Mesenchymal stem cell (in vitro differentiated cells and primary cell): Measurements from ENCODE around the gene URB1.

Source experiments
- DNase-seq: peaks from one replicate; pipeline ENCODE4 v3.0.0-alpha.2; 2013
- H2AFZ ChIP-seq: one replicate; pipeline ENCODE4 v1.6.1; 2013; ENCODE audit warnings: low read depth, mild to moderate bottlenecking, control low read depth, inconsistent platforms, low read length, moderate library complexity
- H2AK5ac ChIP-seq: 2 replicates; pipeline ENCODE4 v1.6.1; 2013; ENCODE audit warnings: low read length, moderate library complexity, mild to moderate bottlenecking, inconsistent platforms; ENCODE audit not compliant: severe bottlenecking
- H2BK120ac ChIP-seq: one replicate; pipeline ENCODE4 v1.6.1; 2013; ENCODE audit warnings: low read depth, mild to moderate bottlenecking, inconsistent platforms, low read length, moderate library complexity
- H2BK12ac ChIP-seq, 2 experiments: one replicate each; pipeline ENCODE4 v1.6.1; 2013; ENCODE audit warnings: inconsistent platforms in 2 of 2, low read length in 2 of 2, mild to moderate bottlenecking in 2 of 2, moderate library complexity in 2 of 2, control low read depth in 1 of 2
- H2BK15ac ChIP-seq: one replicate; pipeline ENCODE4 v1.6.1; 2013; ENCODE audit warnings: mild to moderate bottlenecking, low read depth, inconsistent platforms; ENCODE audit not compliant: poor library complexity, severe bottlenecking
- H2BK5ac ChIP-seq: 2 replicates; pipeline ENCODE4 v1.6.1; 2013; ENCODE audit warnings: low read depth, mild to moderate bottlenecking, low read length, control low read depth, inconsistent platforms; ENCODE audit not compliant: poor library complexity, severe bottlenecking
- H3K14ac ChIP-seq, 2 experiments: one replicate each; pipeline ENCODE4 v1.6.1; 2013; ENCODE audit warnings: inconsistent platforms in 2 of 2, low read length in 2 of 2, control low read depth in 1 of 2, mild to moderate bottlenecking in 1 of 2, moderate library complexity in 1 of 2
- H3K18ac ChIP-seq, 2 experiments: one replicate each; pipeline ENCODE4 v1.6.1; 2013; ENCODE audit warnings: inconsistent platforms in 2 of 2, low read length in 2 of 2, control low read depth in 1 of 2, low read depth in 1 of 2, mild to moderate bottlenecking in 1 of 2
- H3K23ac ChIP-seq, 2 experiments: one replicate each; pipeline ENCODE4 v1.6.1; 2013; ENCODE audit warnings: inconsistent platforms in 2 of 2, low read length in 2 of 2, mild to moderate bottlenecking in 2 of 2, moderate library complexity in 2 of 2, control low read depth in 1 of 2
- H3K27ac ChIP-seq: 2 replicates; pipeline ENCODE4 v1.5.1; 2013; ENCODE audit warnings: mild to moderate bottlenecking, moderate library complexity, low read length, control low read depth, inconsistent platforms; ENCODE audit not compliant: poor library complexity, severe bottlenecking
- H3K27me3 ChIP-seq, 2 experiments: 2 replicates each; pipeline versions ENCODE4 v1.6.1 to v1.7.0; 2013; ENCODE audit warnings: low read length in 2 of 2, mild to moderate bottlenecking in 2 of 2, moderate library complexity in 2 of 2, control low read depth in 1 of 2, inconsistent platforms in 1 of 2; ENCODE audit not compliant: control insufficient read depth in 1 of 2, insufficient read depth in 1 of 2
- H3K36me3 ChIP-seq, 2 experiments: 2 replicates each; pipeline versions ENCODE4 v1.6.1 to v1.7.0; 2013; ENCODE audit warnings: low read length in 2 of 2, control low read depth in 1 of 2, inconsistent platforms in 1 of 2, low read depth in 1 of 2, mild to moderate bottlenecking in 1 of 2; ENCODE audit not compliant: insufficient read depth in 2 of 2, control insufficient read depth in 1 of 2
- H3K4ac ChIP-seq, 2 experiments: one replicate each; pipeline ENCODE4 v1.6.1; 2013; ENCODE audit warnings: inconsistent platforms in 2 of 2, low read length in 2 of 2, mild to moderate bottlenecking in 2 of 2, moderate library complexity in 2 of 2, control low read depth in 1 of 2, low read depth in 1 of 2
- H3K4me1 ChIP-seq: 2 replicates; pipeline ENCODE4 v1.6.1; 2013; ENCODE audit warnings: low read depth, low read length, control low read depth; ENCODE audit not compliant: control insufficient read depth, insufficient read depth
- H3K4me2 ChIP-seq: 2 replicates; pipeline ENCODE4 v1.6.1; 2013; ENCODE audit warnings: low read length, mild to moderate bottlenecking, inconsistent platforms; ENCODE audit not compliant: poor library complexity, severe bottlenecking
- H3K4me3 ChIP-seq, 2 experiments: 2 replicates each; pipeline versions ENCODE4 v1.5.1 to v1.7.0; 2013; ENCODE audit warnings: low read length in 2 of 2, mild to moderate bottlenecking in 2 of 2, control low read depth in 1 of 2, low read depth in 1 of 2; ENCODE audit not compliant: insufficient read depth in 1 of 2
- H3K79me1 ChIP-seq: replicated peaks from 2 replicates; pipeline ENCODE4 v1.6.1; 2013; ENCODE audit warnings: mild to moderate bottlenecking, control low read depth, low read length, inconsistent platforms; ENCODE audit not compliant: poor library complexity, severe bottlenecking
- H3K9ac ChIP-seq: 2 replicates; pipeline ENCODE4 v1.7.0; 2013; ENCODE audit warnings: mild to moderate bottlenecking, low read length, moderate library complexity
- H3K9me3 ChIP-seq: 2 replicates; pipeline ENCODE4 v1.7.0; 2013; ENCODE audit warnings: mild to moderate bottlenecking, low read length; ENCODE audit not compliant: control insufficient read depth
- H4K8ac ChIP-seq: one replicate; pipeline ENCODE4 v1.6.1; 2013; ENCODE audit warnings: inconsistent platforms, mild to moderate bottlenecking, low read length, moderate library complexity
- H4K91ac ChIP-seq: one replicate; pipeline ENCODE4 v1.6.1; 2013; ENCODE audit warnings: mild to moderate bottlenecking, low read length, inconsistent platforms
- WGBS: methylation state at CpG from one replicate; pipeline ENCODE4 v1.1.7; 2013; ENCODE audit warnings: mixed read lengths; 5-methylcytosine and 5-hydroxymethylcytosine counted together

Gene URB1

DNA sequence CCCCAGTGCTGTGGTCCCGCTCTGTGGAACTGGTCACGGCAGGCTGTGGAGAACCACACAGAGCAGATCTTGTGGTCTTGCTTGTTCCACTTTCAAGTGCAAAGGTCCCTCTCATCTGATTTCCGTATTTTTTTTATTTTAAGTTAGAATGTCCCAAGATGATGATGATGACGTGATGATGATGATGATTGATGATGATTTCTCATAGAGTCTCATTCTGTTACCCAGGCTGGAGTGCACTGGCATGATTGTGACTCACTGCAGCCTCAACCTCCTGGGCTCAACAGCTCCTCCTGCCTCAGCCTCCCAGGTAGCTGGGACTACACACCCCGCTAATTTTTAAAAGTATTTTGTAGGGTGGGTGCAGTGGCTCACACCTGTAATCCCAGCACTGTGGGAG lies 31.9 kb upstream of the URB1 start:
- H3K4ac ChIP-seq = no peak overlapping the region
- H4K91ac ChIP-seq = no peak overlapping the region
- H3K79me1 ChIP-seq = no peaks in the 10 kb centered on the region
- H3K4me1 ChIP-seq = no peaks in the 10 kb centered on the region
- H2BK5ac ChIP-seq = no peak overlapping the region
- no peak overlapping the region for H4K8ac ChIP-seq
- no peak overlapping the region for H3K4me3 ChIP-seq
- no peak overlapping the region for H2BK15ac ChIP-seq
- H3K18ac ChIP-seq = no peak overlapping the region
- WGBS = 91% methylated on average over 4 of the region's 5 CpGs
- H3K27ac ChIP-seq = no peak overlapping the region
- H3K9me3 ChIP-seq = peaks cover 11% of the 10 kb centered on the region
- H3K36me3 ChIP-seq = no peaks in the 10 kb centered on the region
- H3K27me3 ChIP-seq = peaks cover 0 to 9% of the 10 kb centered on the region in 2 experiments
- H3K4me2 ChIP-seq = no peak overlapping the region
- no peak overlapping the region for H2BK12ac ChIP-seq
- no peak overlapping the region for H2BK120ac ChIP-seq
- H3K9ac ChIP-seq = no peak overlapping the region
- no peak overlapping the region for H3K14ac ChIP-seq
- no peak for DNase-seq
- no peak overlapping the region for H2AFZ ChIP-seq
- no peak overlapping the region for H3K23ac ChIP-seq
- H2AK5ac ChIP-seq = no peak overlapping the region

DNA sequence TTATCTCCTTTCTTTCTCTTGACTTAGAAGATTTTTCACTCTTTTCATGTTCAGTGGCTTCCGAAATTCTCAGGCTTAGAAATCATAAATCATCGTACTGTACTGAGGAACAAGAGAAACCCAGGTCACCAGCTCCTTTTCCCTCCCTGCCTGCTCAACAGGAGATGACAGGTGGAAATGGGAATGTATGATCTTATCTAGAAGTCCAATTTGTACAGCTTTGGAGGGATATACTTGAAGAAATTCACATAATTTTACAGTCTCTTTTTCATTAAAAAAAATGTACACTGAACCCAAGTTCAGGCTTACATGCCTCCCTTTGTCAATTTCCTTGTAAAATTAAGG lies 31.4 kb upstream of the URB1 start:
- Histone ChIP-seq H3K14ac (no peak overlapping the region), H2BK120ac (no peak overlapping the region), H2AFZ (no peak overlapping the region), H3K4ac (no peak overlapping the region), H4K8ac (no peak overlapping the region), H4K91ac (no peak overlapping the region), H3K4me3 (no peak overlapping the region), H3K18ac (no peak overlapping the region), H2BK12ac (no peak overlapping the region), H3K23ac (no peak overlapping the region), H3K36me3 (no peaks in the 10 kb centered on the region), H2BK15ac (no peak overlapping the region), H3K4me2 (no peak overlapping the region), H3K9ac (no peak overlapping the region), H2BK5ac (no peak overlapping the region), H3K27ac (no peak overlapping the region), H3K27me3 (peaks cover 0 to 9% of the 10 kb centered on the region in 2 experiments), H2AK5ac (no peak overlapping the region), H3K4me1 (no peaks in the 10 kb centered on the region), H3K79me1 (no peaks in the 10 kb centered on the region), H3K9me3 (peaks cover 11% of the 10 kb centered on the region)
- DNase-seq = no peak
- 49% methylated on average over 2 of the region's 2 CpGs for whole genome bisulfite sequencing

DNA sequence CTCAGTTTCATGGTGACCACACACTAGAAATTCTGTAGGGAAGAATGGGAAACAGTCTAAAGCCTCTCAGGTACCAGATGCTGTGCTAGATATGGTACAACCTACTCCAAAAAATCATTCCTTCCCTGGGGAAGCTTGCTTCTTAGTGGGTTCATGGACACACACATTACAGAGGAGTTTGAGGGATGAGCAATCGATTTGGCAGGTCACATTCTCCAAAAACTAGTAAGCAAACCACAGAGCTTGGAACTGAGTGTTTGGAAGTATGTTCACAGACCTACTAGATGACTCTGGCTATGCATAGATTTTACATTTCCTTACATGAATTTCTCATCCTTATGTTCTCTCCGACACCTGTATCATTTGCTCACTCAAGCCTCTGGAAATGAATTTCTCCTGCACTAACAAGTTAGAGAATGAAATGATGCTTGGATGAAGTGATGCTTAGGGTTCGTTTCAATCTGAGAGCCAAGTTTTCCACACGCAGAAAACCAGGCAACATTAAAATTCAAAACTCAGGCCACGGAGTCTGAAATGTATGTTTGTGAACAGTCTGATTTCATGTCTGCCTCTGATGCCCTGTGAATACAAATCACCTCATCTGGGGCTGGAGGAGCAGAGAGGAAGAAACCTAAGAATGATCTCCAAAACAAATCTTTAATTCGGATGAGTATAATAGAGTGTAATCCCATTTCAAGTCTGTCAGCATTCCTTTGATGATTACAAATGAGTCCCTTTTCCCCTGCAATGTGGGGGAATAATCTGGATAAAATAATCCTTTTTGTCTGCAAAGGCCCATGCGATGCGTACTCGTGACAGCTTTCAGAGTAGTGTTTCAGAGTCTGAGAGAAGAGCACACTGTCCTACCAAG lies 30.7 kb upstream of the URB1 start:
- H2BK120ac ChIP-seq = no peak overlapping the region
- H2AK5ac ChIP-seq = no peak overlapping the region
- no peak overlapping the region for H2BK15ac ChIP-seq
- WGBS = 71% methylated on average over 7 of the region's 9 CpGs
- H3K36me3 ChIP-seq = no peaks in the 10 kb centered on the region
- DNase-seq = no peak
- H3K18ac ChIP-seq = no peak overlapping the region
- no peak overlapping the region for H3K4me2 ChIP-seq
- H3K9me3 ChIP-seq = peaks cover 11% of the 10 kb centered on the region
- H3K4me3 ChIP-seq = peak overlapping the region in 1 of 2 experiments; percentile 36
- H3K14ac ChIP-seq = no peak overlapping the region
- H2BK12ac ChIP-seq = no peak overlapping the region
- no peak overlapping the region for H2BK5ac ChIP-seq
- H3K23ac ChIP-seq = no peak overlapping the region
- no peaks in the 10 kb centered on the region for H3K79me1 ChIP-seq
- H3K9ac ChIP-seq = peak overlapping the region; percentile 42
- no peak overlapping the region for H2AFZ ChIP-seq
- H3K4me1 ChIP-seq = no peaks in the 10 kb centered on the region
- no peak overlapping the region for H4K91ac ChIP-seq
- no peak overlapping the region for H3K4ac ChIP-seq
- H4K8ac ChIP-seq = no peak overlapping the region
- H3K27ac ChIP-seq = no peak overlapping the region
- peaks cover 0 to 9% of the 10 kb centered on the region in 2 experiments for H3K27me3 ChIP-seq

DNA sequence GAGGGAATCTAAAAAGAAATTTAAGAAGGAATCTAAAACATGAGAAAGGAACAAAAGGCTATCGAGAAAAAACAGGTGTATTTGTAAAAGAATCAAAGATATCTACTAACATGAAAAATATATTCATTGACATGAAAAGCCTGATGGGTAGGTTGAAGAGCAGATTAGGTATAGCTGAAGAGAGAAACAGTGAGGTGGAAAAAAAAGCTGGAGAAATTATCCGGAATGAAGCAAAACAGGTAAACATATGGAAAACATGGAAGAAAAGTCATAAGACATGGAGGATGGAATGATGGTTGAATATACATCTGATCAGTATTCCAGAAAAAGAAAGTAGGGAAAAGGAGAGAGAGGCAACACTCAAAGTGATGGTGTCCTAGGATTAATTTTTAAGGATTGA lies 29.3 kb upstream of the URB1 start:
- Histone ChIP-seq H3K9me3 (peaks cover 11% of the 10 kb centered on the region), H2AK5ac (no peak overlapping the region), H4K8ac (no peak overlapping the region), H3K18ac (no peak overlapping the region), H3K4me2 (no peak overlapping the region), H3K23ac (no peak overlapping the region), H2BK15ac (no peak overlapping the region), H3K27me3 (peaks cover 0 to 15% of the 10 kb centered on the region in 2 experiments), H3K9ac (no peak overlapping the region), H3K14ac (no peak overlapping the region), H2AFZ (no peak overlapping the region), H3K4me1 (no peaks in the 10 kb centered on the region), H3K27ac (no peak overlapping the region), H3K36me3 (no peaks in the 10 kb centered on the region), H3K79me1 (no peaks in the 10 kb centered on the region), H2BK5ac (no peak overlapping the region), H2BK120ac (no peak overlapping the region), H3K4me3 (no peak overlapping the region), H2BK12ac (no peak overlapping the region), H3K4ac (no peak overlapping the region), H4K91ac (no peak overlapping the region)
- no peak for DNase-seq
- WGBS = 98% methylated on average over 1 of the region's 2 CpGs
